Nephron (organoid): ENCODE data around the gene THRA.

Source experiments
- H3K27ac Mint-ChIP-seq, 3 experiments: 2 replicates each; pipeline ENCODE4 v1.8.0; 2020; ENCODE audit warnings: mixed read lengths in 3 of 3, mild to moderate bottlenecking in 2 of 3, moderate library complexity in 1 of 3
- H3K27me3 Mint-ChIP-seq: 2 replicates; pipeline ENCODE4 v1.8.0; 2021; ENCODE audit warnings: low read depth, mild to moderate bottlenecking, moderate library complexity, mixed read lengths
- H3K36me3 Mint-ChIP-seq: 2 replicates; pipeline ENCODE4 v1.8.0; 2020; ENCODE audit warnings: low read depth, mixed read lengths
- H3K4me1 Mint-ChIP-seq: 2 replicates; pipeline ENCODE4 v1.8.0; 2020; ENCODE audit warnings: mixed read lengths
- H3K4me3 Mint-ChIP-seq, 3 experiments: 2 replicates each; pipeline ENCODE4 v1.8.0; 2020; ENCODE audit warnings: mild to moderate bottlenecking in 3 of 3, mixed read lengths in 3 of 3, moderate library complexity in 2 of 3
- H3K9me3 Mint-ChIP-seq: 2 replicates; pipeline ENCODE4 v1.8.0; 2020; ENCODE audit warnings: mixed read lengths
- TF ChIP-seq, protein P1 (sequence below), 3 experiments: fragments of 200-600 bp; sonication (generic); IDR thresholded peaks; one replicate each; pipeline ENCODE4 v1.5.0; 2021; ENCODE audit warnings: antibody characterized with exemption in 3 of 3; ENCODE audit not compliant: unreplicated experiment in 3 of 3

The THRA gene

DNA sequence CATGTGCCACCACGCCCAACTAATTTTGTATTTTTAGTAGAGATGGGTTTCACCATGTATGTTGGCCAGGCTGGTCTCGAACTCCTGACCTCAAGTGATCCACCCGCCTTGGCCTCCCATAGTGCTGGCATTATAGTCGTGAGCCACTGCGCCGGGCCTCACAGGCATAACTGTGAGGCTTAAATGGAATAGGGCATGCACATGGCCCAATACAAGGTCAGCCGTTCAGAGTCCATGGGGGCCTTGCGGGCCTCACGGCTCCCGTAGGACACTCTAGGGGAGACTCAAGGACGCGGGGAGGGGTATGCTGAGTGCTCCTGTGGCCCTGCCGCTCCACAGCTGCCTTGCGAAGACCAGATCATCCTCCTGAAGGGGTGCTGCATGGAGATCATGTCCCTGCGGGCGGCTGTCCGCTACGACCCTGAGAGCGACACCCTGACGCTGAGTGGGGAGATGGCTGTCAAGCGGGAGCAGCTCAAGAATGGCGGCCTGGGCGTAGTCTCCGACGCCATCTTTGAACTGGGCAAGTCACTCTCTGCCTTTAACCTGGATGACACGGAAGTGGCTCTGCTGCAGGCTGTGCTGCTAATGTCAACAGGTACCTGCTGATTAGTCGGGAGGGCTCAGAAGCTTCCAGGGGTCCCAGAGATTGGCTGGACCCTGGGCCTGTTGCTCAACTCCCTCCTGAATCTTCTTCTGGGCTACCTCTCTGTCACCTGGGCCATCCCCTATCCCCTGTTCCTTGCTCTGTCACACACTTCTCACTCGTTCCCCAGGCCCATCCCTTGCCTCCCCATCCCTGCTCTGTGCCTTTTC lies 25.3 kb downstream of the THRA start:
- Mint-ChIP-seq H3K27me3 (no peaks in the 10 kb centered on the region), H3K36me3 (peaks cover 44% of the 10 kb centered on the region), H3K4me1 (peaks cover 37% of the 10 kb centered on the region), H3K4me3 (peak overlapping the region in 2 of 3 experiments; percentile 46 to 64), H3K27ac (peak overlapping the region; percentile 86 to 97 (median 87)), H3K9me3 (no peaks in the 10 kb centered on the region)
- TF ChIP-seq, protein P1, sequence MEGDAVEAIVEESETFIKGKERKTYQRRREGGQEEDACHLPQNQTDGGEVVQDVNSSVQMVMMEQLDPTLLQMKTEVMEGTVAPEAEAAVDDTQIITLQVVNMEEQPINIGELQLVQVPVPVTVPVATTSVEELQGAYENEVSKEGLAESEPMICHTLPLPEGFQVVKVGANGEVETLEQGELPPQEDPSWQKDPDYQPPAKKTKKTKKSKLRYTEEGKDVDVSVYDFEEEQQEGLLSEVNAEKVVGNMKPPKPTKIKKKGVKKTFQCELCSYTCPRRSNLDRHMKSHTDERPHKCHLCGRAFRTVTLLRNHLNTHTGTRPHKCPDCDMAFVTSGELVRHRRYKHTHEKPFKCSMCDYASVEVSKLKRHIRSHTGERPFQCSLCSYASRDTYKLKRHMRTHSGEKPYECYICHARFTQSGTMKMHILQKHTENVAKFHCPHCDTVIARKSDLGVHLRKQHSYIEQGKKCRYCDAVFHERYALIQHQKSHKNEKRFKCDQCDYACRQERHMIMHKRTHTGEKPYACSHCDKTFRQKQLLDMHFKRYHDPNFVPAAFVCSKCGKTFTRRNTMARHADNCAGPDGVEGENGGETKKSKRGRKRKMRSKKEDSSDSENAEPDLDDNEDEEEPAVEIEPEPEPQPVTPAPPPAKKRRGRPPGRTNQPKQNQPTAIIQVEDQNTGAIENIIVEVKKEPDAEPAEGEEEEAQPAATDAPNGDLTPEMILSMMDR (IDR thresholded peaks at IDR 0.05; ENCODE audit: unreplicated experiment in 3 of 3): no peak

DNA sequence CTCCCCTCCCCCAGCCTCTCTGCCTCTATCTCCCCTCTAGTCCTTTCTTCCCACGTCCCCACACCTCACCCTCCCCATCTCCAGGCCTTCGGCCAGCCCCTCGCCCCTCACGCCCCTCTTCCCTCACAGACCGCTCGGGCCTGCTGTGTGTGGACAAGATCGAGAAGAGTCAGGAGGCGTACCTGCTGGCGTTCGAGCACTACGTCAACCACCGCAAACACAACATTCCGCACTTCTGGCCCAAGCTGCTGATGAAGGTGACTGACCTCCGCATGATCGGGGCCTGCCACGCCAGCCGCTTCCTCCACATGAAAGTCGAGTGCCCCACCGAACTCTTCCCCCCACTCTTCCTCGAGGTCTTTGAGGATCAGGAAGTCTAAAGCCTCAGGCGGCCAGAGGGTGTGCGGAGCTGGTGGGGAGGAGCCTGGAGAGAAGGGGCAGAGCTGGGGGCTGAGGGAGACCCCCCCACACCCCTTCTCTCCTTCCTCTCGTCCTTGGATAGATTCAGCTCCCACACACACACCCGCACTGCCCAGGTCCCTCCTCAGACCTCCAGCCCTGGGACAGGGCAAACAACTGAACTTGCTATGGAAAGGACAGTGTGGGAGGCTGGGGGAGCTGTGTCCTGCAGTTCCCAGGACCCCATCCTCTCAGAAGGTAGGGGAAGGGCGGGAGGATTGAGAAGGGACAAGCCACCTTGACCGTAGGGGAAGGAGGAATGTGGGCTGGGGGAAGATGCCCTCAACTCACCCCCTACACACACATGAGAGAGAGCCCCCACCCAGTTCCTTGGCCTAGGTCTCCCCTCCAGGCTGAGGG lies 26.5 kb downstream of the THRA start:
- TF ChIP-seq, protein P1 (IDR thresholded peaks at IDR 0.05; ENCODE audit: unreplicated experiment in 3 of 3): no peak
- peaks cover 47% of the 10 kb centered on the region for H3K4me1 Mint-ChIP-seq
- no peaks in the 10 kb centered on the region for H3K27me3 Mint-ChIP-seq
- peaks cover 45% of the 10 kb centered on the region for H3K36me3 Mint-ChIP-seq
- H3K27ac Mint-ChIP-seq: peak overlapping the region; percentile 87 to 97 (median 96)
- H3K9me3 Mint-ChIP-seq: no peaks in the 10 kb centered on the region
- H3K4me3 Mint-ChIP-seq: peak overlapping the region; percentile 69 to 77 (median 75)

DNA sequence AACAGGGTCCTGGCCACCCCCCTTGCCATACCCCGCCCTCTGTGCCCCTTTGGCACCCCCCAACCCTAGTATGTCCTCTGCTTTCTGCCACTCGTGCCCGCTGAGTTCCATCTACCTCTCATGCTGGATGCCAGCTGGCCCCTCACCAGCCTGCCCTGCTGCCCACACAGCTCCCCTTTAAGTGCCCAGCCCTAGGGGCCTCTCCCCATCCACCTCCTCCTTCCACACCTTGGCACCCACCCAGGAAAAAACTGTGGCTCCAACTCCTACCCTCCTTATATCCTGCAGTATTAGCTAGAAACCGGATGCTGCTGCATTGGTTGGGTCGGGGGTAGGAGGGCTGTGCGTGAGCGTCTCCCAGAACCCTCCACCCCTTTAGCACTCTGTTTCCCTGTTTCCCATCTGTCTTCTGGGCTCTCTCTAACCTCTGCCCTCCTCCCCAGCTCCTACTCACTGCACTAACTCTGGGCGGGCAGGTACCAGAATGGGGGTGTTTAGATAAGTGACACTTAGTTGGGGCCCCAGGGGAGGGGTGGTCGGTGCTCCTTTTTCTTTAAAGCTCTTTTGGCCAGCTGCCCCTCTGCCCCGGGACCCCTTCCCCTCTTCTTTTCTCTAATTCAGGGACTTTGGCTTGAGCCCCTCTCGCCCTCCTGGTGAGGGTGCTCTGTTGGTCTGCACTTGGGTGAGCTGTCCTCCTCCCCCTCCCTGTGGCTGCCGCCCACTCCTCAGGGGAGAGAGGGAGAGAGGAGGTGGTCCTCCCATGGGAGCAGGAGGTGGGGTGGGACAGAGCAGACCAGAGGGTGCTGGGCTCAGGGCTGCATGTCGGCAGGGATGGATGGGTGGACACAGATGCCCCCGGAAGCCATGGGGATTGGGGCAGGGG lies 27.7 kb downstream of the THRA start:
- Mint-ChIP-seq H3K27ac (peak overlapping the region; percentile 87 to 97 (median 96)), H3K4me1 (peaks cover 48% of the 10 kb centered on the region), H3K9me3 (no peaks in the 10 kb centered on the region), H3K4me3 (peak overlapping the region in 2 of 3 experiments; percentile 13 to 42), H3K27me3 (no peaks in the 10 kb centered on the region), H3K36me3 (peaks cover 38% of the 10 kb centered on the region)
- TF ChIP-seq, protein P1 (IDR thresholded peaks at IDR 0.05; ENCODE audit: unreplicated experiment in 3 of 3): no peak

DNA sequence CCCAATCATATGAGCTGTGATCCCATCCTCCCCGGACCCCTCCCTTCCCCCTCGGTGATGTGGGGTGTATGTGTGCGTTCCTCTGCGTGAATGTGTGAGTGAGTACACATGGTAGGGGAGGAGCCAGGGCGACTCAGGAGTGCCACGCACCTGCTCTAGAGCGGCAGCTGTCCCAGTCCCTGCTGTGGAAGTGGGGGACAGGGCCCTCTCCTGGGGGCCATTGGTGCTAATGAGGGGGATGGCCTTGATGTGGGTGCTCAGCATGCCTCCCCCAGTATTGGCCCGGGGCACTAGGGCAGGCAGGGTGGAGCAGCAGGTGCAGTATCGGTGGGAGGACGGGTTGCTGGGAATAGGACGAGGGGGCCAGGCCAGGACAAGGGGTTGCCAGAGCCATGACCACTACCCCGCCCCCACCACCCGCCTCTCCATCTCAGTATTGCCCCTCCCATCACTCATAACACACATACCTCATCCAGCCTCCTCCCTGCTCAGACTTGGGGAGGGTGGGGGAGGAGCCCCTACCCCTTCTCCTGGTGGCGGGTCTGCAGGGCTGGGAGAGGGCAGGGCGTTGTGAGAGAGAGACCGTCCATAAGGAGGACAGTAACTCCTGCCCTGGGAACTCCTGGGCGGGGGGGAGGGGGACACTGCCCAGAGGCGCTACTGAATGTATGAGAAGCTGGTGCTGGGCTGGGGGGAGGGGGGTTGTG lies 29.1 kb downstream of the THRA start:
- no peaks in the 10 kb centered on the region for H3K9me3 Mint-ChIP-seq
- TF ChIP-seq, protein P1 (IDR thresholded peaks at IDR 0.05; ENCODE audit: unreplicated experiment in 3 of 3): no peak
- H3K27me3 Mint-ChIP-seq: no peaks in the 10 kb centered on the region
- H3K36me3 Mint-ChIP-seq: peaks cover 35% of the 10 kb centered on the region
- no peak overlapping the region for H3K4me3 Mint-ChIP-seq
- peaks cover 53% of the 10 kb centered on the region for H3K4me1 Mint-ChIP-seq
- H3K27ac Mint-ChIP-seq: peak overlapping the region in 2 of 3 experiments; percentile 63 to 67

DNA sequence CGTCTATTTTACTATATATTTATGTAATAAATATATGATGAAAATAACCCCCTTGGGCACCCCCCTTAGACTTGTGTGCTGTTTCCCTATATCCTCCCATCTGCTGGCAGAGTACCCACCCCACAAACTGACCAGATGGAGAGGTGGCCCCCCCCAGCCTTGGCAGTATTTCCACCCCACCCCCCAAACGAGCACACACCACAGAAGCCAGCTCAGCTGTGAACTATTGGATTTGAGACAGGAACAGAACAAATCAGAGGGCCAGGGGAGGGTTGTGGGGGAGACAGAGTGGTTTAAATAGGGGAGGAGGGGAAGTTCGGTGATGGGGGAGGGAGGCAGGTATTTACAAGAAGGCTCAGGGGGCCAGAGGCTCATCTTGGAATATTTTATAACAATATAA lies 29.8 kb downstream of the THRA start:
- Mint-ChIP-seq H3K9me3 (no peaks in the 10 kb centered on the region), H3K4me3 (no peak overlapping the region), H3K27me3 (no peaks in the 10 kb centered on the region), H3K4me1 (peaks cover 49% of the 10 kb centered on the region), H3K27ac (peak overlapping the region in 2 of 3 experiments; percentile 59 to 67), H3K36me3 (peaks cover 30% of the 10 kb centered on the region)
- TF ChIP-seq, protein P1 (IDR thresholded peaks at IDR 0.05; ENCODE audit: unreplicated experiment in 3 of 3): no peak
